ENCODE measurements around the gene FAM32A. TPM values are rescaled to one million over a fixed set of nuclear protein-coding genes. Genes with fewer than 3 reads are reported as not detected.

The FAM32A gene
- total and polyA plus RNA-seq, 10 of the 15 experiments (the other 5 are each of a cell fraction or from before 2014, with no cell fraction given) = 33.3 to 116 (median 71.9) TPM

DNA sequence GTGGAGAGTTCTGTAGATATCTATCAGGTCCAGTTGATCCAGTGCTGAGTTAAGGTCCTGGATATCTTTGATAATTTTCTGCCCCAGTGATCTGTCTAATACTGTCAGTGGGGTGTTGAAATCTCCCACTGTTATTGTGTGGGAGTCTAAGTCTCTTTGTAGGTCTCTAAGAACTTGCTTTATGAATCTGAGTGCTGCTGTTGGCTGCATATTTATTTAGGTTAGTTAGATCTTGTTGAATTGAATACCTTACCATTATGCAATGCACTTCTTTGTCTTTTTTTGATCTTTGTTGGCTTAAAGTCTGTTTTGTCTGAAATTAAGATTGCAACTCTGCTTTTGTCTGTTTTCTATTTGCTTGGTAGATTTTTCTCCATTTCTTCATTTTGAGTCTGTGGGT, 27.9 kb downstream of the FAM32A start:
- in situ Hi-C loops (cut with MboI) (no loop called here), intact Hi-C loops (cut with micrococcal nuclease; ENCODE audit: unreplicated experiment) (no loop called here)
- no peaks in the 10 kb centered on the region for H3K9me3 ChIP-seq (replicated peaks; ENCODE audit: control insufficient read depth, insufficient read depth, low read length)
- ATAC-seq (no peak), DNase-seq (ENCODE audit: low read depth, low spot score) (no peak), FAIRE-seq (no peak)
- no peak overlapping the region for H3K9ac ChIP-seq (ENCODE audit: control insufficient read depth, insufficient read depth, low read length)
- SMC1A ChIA-PET (ENCODE audit: uncharacterized antibody, unreplicated experiment) = no interaction called here
- RAD21 ChIA-PET (ENCODE audit: unreplicated experiment) = no interaction called here
- no peaks in the 10 kb centered on the region for H4K20me1 ChIP-seq (ENCODE audit: control insufficient read depth, insufficient read depth)
- no peak overlapping the region for H2AFZ ChIP-seq (ENCODE audit: control insufficient read depth, low read depth, low read length)
- no peaks in the 10 kb centered on the region for H3K27me3 ChIP-seq (replicated peaks in 1 of 2; ENCODE audit: control insufficient read depth in 2 of 2, insufficient read depth in 2 of 2, low read length in 1 of 2)
- no peak overlapping the region for H3K4me2 ChIP-seq (ENCODE audit: control insufficient read depth, insufficient read depth)
- H3K4me3 ChIP-seq = no peak overlapping the region
- CTCF ChIA-PET = no interaction called here
- no peaks in the 10 kb centered on the region for H3K4me1 ChIP-seq (ENCODE audit: control insufficient read depth, insufficient read depth, low read length)
- peaks cover 7 to 14% of the 10 kb centered on the region in 2 experiments; a peak in 3 of 4 replicates for H3K36me3 ChIP-seq (ENCODE audit: control insufficient read depth in 2 of 2, insufficient read depth in 2 of 2, low read length in 1 of 2)
- TF ChIP-seq CBFB (IDR thresholded peaks at IDR 0.05; ENCODE audit: low read depth) (no peak), HDAC6 (IDR thresholded peaks at IDR 0.05; ENCODE audit: unreplicated experiment) (no peak), SUZ12 (IDR thresholded peaks at IDR 0.05; ENCODE audit: unreplicated experiment) (no peak), EZH2 (IDR thresholded peaks at IDR 0.05; ENCODE audit: borderline replicate concordance, control insufficient read depth, low read depth, low read length) (no peak), STAT3 (IDR thresholded peaks at IDR 0.05; ENCODE audit: low read depth, low read length) (no peak), JUNB (IDR thresholded peaks at IDR 0.05) (no peak), ZNF622 (IDR thresholded peaks at IDR 0.05) (no peak), ZNF274 (IDR thresholded peaks at IDR 0.05; ENCODE audit: insufficient read depth, insufficient read length) (no peak), SIX5 (IDR thresholded peaks at IDR 0.05; ENCODE audit: low read depth, low read length, severe bottlenecking) (no peak), EGR1 (IDR thresholded peaks at IDR 0.05; ENCODE audit: borderline replicate concordance in 1 of 2, low read depth in 2 of 2, low read length in 2 of 2) (no peak), ATF7 (IDR thresholded peaks at IDR 0.05; ENCODE audit: low read depth) (no peak), ZNF24 (IDR thresholded peaks at IDR 0.05) (no peak), TCF12 (IDR thresholded peaks at IDR 0.05; ENCODE audit: low read depth, low read length) (no peak), KDM1A (IDR thresholded peaks at IDR 0.05; ENCODE audit: borderline replicate concordance) (no peak), IRF5 (IDR thresholded peaks at IDR 0.05; ENCODE audit: borderline replicate concordance) (no peak), BCL11A (IDR thresholded peaks at IDR 0.05; ENCODE audit: low read depth, low read length) (no peak), E2F4 (IDR thresholded peaks at IDR 0.05; ENCODE audit: low read depth, low read length) (no peak), RUNX3 (IDR thresholded peaks at IDR 0.05; ENCODE audit: low read length) (no peak), ZBED1 (IDR thresholded peaks at IDR 0.05; ENCODE audit: borderline replicate concordance) (no peak), NKRF (conservative IDR thresholded peaks at IDR 0.05) (no peak)
- POLR2A ChIA-PET = no interaction called here
- H3K79me2 ChIP-seq (ENCODE audit: control insufficient read depth, insufficient read depth, low read length) = no peaks in the 10 kb centered on the region
- BruUV-seq (replicated peaks) = no TSS peak
- H3K27ac ChIP-seq (ENCODE audit: control insufficient read depth, insufficient read depth) = no peak overlapping the region
